H1 (cell line): ENCODE measurements around the gene ANKDD1A. TPM values are rescaled to one million over a fixed set of nuclear protein-coding genes. Genes with fewer than 3 reads are reported as not detected.

Source experiments
- CTCF ChIA-PET: fragments of 300-600 bp; sonication (Branson Sonifier 250); formaldehyde crosslinking; loops from one replicate; lab custom pipeline; 2021; ENCODE audit not compliant: partially characterized antibody; lab: Charles Lee
- POLR2A ChIA-PET: fragments of 300-600 bp; sonication (Branson Sonifier 250); formaldehyde crosslinking; loops from one replicate; lab custom pipeline; 2021; ENCODE audit warnings: inconsistent platforms; ENCODE audit not compliant: partially characterized antibody; lab: Charles Lee
- DNase-seq, 2 experiments: peaks; one replicate each; pipeline versions ENCODE4 v3.0.0 to v3.0.0-alpha.2; 2010 to 2022; ENCODE audit warnings: low spot score in 2 of 2, low read depth in 1 of 2, mixed read lengths in 1 of 2
- FAIRE-seq: peaks from 2 replicates; lab custom pipeline; 2011; peaks lifted over from hg19 to GRCh38; lab: Jason Lieb, UNC
- H2AFZ ChIP-seq: 2 replicates; pipeline ENCODE4 v1.8.1; 2012; ENCODE audit warnings: low read length, inconsistent platforms
- H2AK5ac ChIP-seq: 2 replicates; pipeline ENCODE4 v1.6.1; 2013; ENCODE audit warnings: low read depth, low read length
- H2BK120ac ChIP-seq: replicated peaks from 2 replicates; pipeline ENCODE3; 2013; ENCODE audit warnings: low read depth, low read length, inconsistent platforms
- H2BK12ac ChIP-seq: 2 replicates; pipeline ENCODE4 v1.6.1; 2013; ENCODE audit warnings: low read depth, low read length
- H2BK15ac ChIP-seq: 2 replicates; pipeline ENCODE4 v1.6.1; 2013; ENCODE audit warnings: low read length
- H2BK20ac ChIP-seq: 2 replicates; pipeline ENCODE4 v1.6.1; 2013; ENCODE audit warnings: low read length
- H2BK5ac ChIP-seq: 2 replicates; pipeline ENCODE4 v1.6.1; 2013; ENCODE audit warnings: low read depth, low read length
- H3K14ac ChIP-seq: 2 replicates; pipeline ENCODE4 v1.6.1; 2013; ENCODE audit warnings: inconsistent platforms; ENCODE audit not compliant: insufficient read length
- H3K18ac ChIP-seq: 2 replicates; pipeline ENCODE4 v1.6.1; 2013; ENCODE audit warnings: low read length; ENCODE audit errors: extremely low read depth
- H3K23ac ChIP-seq: 2 replicates; pipeline ENCODE4 v1.6.1; 2013; ENCODE audit warnings: inconsistent platforms; ENCODE audit not compliant: insufficient read length
- H3K23me2 ChIP-seq: 2 replicates; pipeline ENCODE4 v1.6.1; 2013; ENCODE audit warnings: low read depth, low read length
- H3K27ac ChIP-seq: 2 replicates; pipeline ENCODE4 v1.6.1; 2011; ENCODE audit warnings: low read depth, low read length, inconsistent platforms
- H3K27me3 ChIP-seq, 4 experiments: replicated peaks in 1 of 4; 1 replicate in 1 of 4; 2 replicates in 3 of 4; pipeline versions ENCODE4 v1.6.1 to v1.8.1; 2011 to 2013; ENCODE audit warnings: low read length in 3 of 4, mild to moderate bottlenecking in 3 of 4, inconsistent platforms in 2 of 4, mixed read lengths in 2 of 4, moderate library complexity in 1 of 4; ENCODE audit not compliant: control insufficient read depth in 3 of 4, insufficient read depth in 3 of 4; ENCODE audit errors: extremely low read depth in 1 of 4
- H3K36me3 ChIP-seq, 4 experiments: 2 replicates each; pipeline versions ENCODE4 v1.6.1 to v1.8.1; 2011 to 2013; ENCODE audit warnings: mild to moderate bottlenecking in 4 of 4, low read length in 3 of 4, moderate library complexity in 2 of 4, control low read depth in 1 of 4, inconsistent platforms in 1 of 4; ENCODE audit not compliant: insufficient read depth in 4 of 4, control insufficient read depth in 2 of 4
- H3K4ac ChIP-seq: replicated peaks from 2 replicates; pipeline ENCODE3; 2013; ENCODE audit warnings: low read length, low read depth, mixed read lengths, inconsistent platforms; ENCODE audit not compliant: insufficient read length
- H3K4me1 ChIP-seq, 4 experiments: replicated peaks in 1 of 4; 1 replicate in 1 of 4; 2 replicates in 3 of 4; pipeline versions ENCODE4 v1.6.1 to v1.8.1; 2011 to 2013; ENCODE audit warnings: low read length in 3 of 4, inconsistent platforms in 2 of 4, mixed read lengths in 1 of 4; ENCODE audit not compliant: insufficient read depth in 4 of 4, control insufficient read depth in 3 of 4
- H3K4me2 ChIP-seq, 2 experiments: 2 replicates each; pipeline versions ENCODE4 v1.6.1 to v1.8.1; 2011 to 2013; ENCODE audit warnings: low read depth in 2 of 2, low read length in 2 of 2, control low read depth in 1 of 2, inconsistent platforms in 1 of 2, mild to moderate bottlenecking in 1 of 2; ENCODE audit not compliant: insufficient read depth in 1 of 2
- H3K4me3 ChIP-seq, 4 experiments: fragments of 200-600, 300-600 bp in 1 of 4; sonication (generic), shearing (Covaris generic), sonication (Bioruptor Twin) in 1 of 4; 2 replicates each; pipeline versions ENCODE4 v1.5.1 to v1.8.1; 2011 to 2016; ENCODE audit warnings: low read length in 4 of 4, low read depth in 3 of 4, control low read depth in 2 of 4, inconsistent platforms in 2 of 4, mild to moderate bottlenecking in 2 of 4, mixed read lengths in 1 of 4, moderate library complexity in 1 of 4; ENCODE audit not compliant: insufficient read depth in 2 of 4; ENCODE audit errors: extremely low read depth in 1 of 4
- H3K56ac ChIP-seq: replicated peaks from 2 replicates; pipeline ENCODE3; 2013; ENCODE audit warnings: low read depth, mild to moderate bottlenecking, mixed read lengths, low read length, inconsistent platforms; ENCODE audit not compliant: insufficient read length
- H3K79me1 ChIP-seq: 2 replicates; pipeline ENCODE4 v1.6.1; 2013; ENCODE audit warnings: low read depth, low read length, control low read depth
- H3K79me2 ChIP-seq, 2 experiments: 2 replicates each; pipeline versions ENCODE4 v1.6.1 to v1.8.1; 2012 to 2013; ENCODE audit warnings: low read length in 2 of 2, mild to moderate bottlenecking in 2 of 2, inconsistent platforms in 1 of 2; ENCODE audit not compliant: insufficient read depth in 2 of 2, control insufficient read depth in 1 of 2
- H3K9ac ChIP-seq, 4 experiments: replicated peaks in 1 of 4; 1 replicate in 1 of 4; 2 replicates in 3 of 4; pipeline versions ENCODE4 v1.6.1 to v1.8.1; 2011 to 2013; ENCODE audit warnings: low read depth in 3 of 4, low read length in 3 of 4, control low read depth in 2 of 4, mild to moderate bottlenecking in 2 of 4, moderate library complexity in 2 of 4, inconsistent platforms in 1 of 4; ENCODE audit errors: extremely low read depth in 1 of 4
- H3K9me3 ChIP-seq, 2 experiments: 2 replicates each; pipeline versions ENCODE4 v1.6.1 to v1.8.1; 2012 to 2013; ENCODE audit warnings: mild to moderate bottlenecking in 2 of 2, moderate library complexity in 2 of 2, control low read depth in 1 of 2, inconsistent platforms in 1 of 2, low read depth in 1 of 2, low read length in 1 of 2, mixed read lengths in 1 of 2; ENCODE audit not compliant: insufficient read depth in 2 of 2
- H4K20me1 ChIP-seq, 2 experiments: replicated peaks in 1 of 2; 2 replicates each; pipeline versions ENCODE3 to v1.8.1; 2011 to 2013; ENCODE audit warnings: inconsistent platforms in 2 of 2, low read length in 2 of 2, mild to moderate bottlenecking in 1 of 2; ENCODE audit not compliant: insufficient read depth in 2 of 2, control insufficient read depth in 1 of 2
- H4K5ac ChIP-seq: 2 replicates; pipeline ENCODE4 v1.6.1; 2013; ENCODE audit warnings: low read length, low read depth, mixed read lengths, inconsistent platforms; ENCODE audit not compliant: insufficient read length
- H4K8ac ChIP-seq: 2 replicates; pipeline ENCODE4 v1.8.0; 2013; ENCODE audit warnings: mild to moderate bottlenecking, moderate library complexity, low read length, inconsistent platforms; ENCODE audit not compliant: insufficient read depth; ENCODE audit errors: extremely low read depth
- H4K91ac ChIP-seq: replicated peaks from 2 replicates; pipeline ENCODE3; 2013; ENCODE audit warnings: low read length, mixed read lengths, inconsistent platforms; ENCODE audit not compliant: insufficient read length
- CEBPB ChIP-seq: IDR thresholded peaks from 2 replicates; pipeline ENCODE4 v1.6.1; 2012; ENCODE audit warnings: low read depth, low read length
- CHD1 ChIP-seq: IDR thresholded peaks from 2 replicates; pipeline ENCODE4 v1.6.1; 2012; ENCODE audit warnings: low read depth, low read length, improper control_type of control experiment
- JUN ChIP-seq: IDR thresholded peaks from 2 replicates; pipeline ENCODE4 v1.6.1; 2011; ENCODE audit warnings: low read depth, mild to moderate bottlenecking, improper control_type of control experiment, low read length
- JUND ChIP-seq: IDR thresholded peaks from 2 replicates; pipeline ENCODE4 v1.6.1; 2011; ENCODE audit warnings: mild to moderate bottlenecking, improper control_type of control experiment, low read length
- NANOG ChIP-seq: IDR thresholded peaks from 2 replicates; pipeline ENCODE4 v1.6.1; 2011; ENCODE audit warnings: low read length, low read depth, mild to moderate bottlenecking, inconsistent platforms; ENCODE audit not compliant: insufficient read depth, poor library complexity, severe bottlenecking
- NRF1 ChIP-seq: IDR thresholded peaks from 2 replicates; pipeline ENCODE4 v1.6.1; 2011; ENCODE audit warnings: mild to moderate bottlenecking, low read depth, low read length, improper control_type of control experiment
- POU5F1 ChIP-seq: IDR thresholded peaks from 2 replicates; pipeline ENCODE4 v1.6.1; 2011; ENCODE audit warnings: low read depth, mild to moderate bottlenecking, low read length, moderate library complexity
- RFX5 ChIP-seq: IDR thresholded peaks from 2 replicates; pipeline ENCODE4 v1.6.1; 2011; ENCODE audit warnings: low read depth, low read length, improper control_type of control experiment, borderline replicate concordance
- SP1 ChIP-seq: IDR thresholded peaks from 2 replicates; pipeline ENCODE4 v1.6.1; 2011; ENCODE audit warnings: low read depth, low read length
- TAF1 ChIP-seq: IDR thresholded peaks from 2 replicates; pipeline ENCODE4 v1.6.1; 2011; ENCODE audit warnings: mild to moderate bottlenecking, low read depth, low read length
- YY1 ChIP-seq: IDR thresholded peaks from 2 replicates; pipeline ENCODE4 v1.6.1; 2011; ENCODE audit warnings: low read depth, mild to moderate bottlenecking, low read length
- WGBS, 2 experiments: shearing (Covaris generic) in 1 of 2; methylation state at CpG; one replicate each; pipeline versions ENCODE4 v1.1.6 to v1.1.7; 2013 to 2015; ENCODE audit warnings: low lambda C conversion rate in 2 of 2, mixed read lengths in 2 of 2, inconsistent platforms in 1 of 2, low coverage in 1 of 2, missing lambda C conversion rate in 1 of 2; ENCODE audit not compliant: insufficient replicate concordance in 2 of 2, insufficient coverage in 1 of 2, insufficient read length in 1 of 2; ENCODE audit errors: extremely low coverage in 1 of 2, missing lambda C conversion rate in 1 of 2; 5-methylcytosine and 5-hydroxymethylcytosine counted together
- polyA plus RNA-seq, 7 experiments: library from polyadenylated mRNA; depleted of rRNA in 3 of 7; stranded (reverse) in 5 of 7; unstranded in 2 of 7; fragments of >200 nt in 5 of 7; fragments of 200-250 nt in 2 of 7; gene quantifications; 1 replicate in 5 of 7; 2 replicates in 1 of 7; 4 replicates in 1 of 7; pipeline versions ENCODE4 v1.2.1 to v1.2.3, GENCODE V29; 2011 to 2013; ENCODE audit warnings: missing spikeins in 2 of 7, mixed read lengths in 2 of 7
- total RNA-seq: library from RNA; stranded (reverse); fragmentation: NEBNext Ultra II Directional; extraction: Animal tissue kit (Norgen Biotek cat#: 25700); gene quantifications from 2 replicates; pipeline ENCODE4 v1.2.1, GENCODE V29; 2021
- TF ChIP-seq, protein P1 (sequence below): IDR thresholded peaks from 2 replicates; pipeline ENCODE4 v1.6.1; 2012; ENCODE audit warnings: inconsistent platforms

Gene ANKDD1A
- total and polyA plus RNA-seq, 2 of the 8 experiments (the other 6 are each of a cell fraction or from before 2014, with no cell fraction given), result 4.1 to 5.0 TPM

GRCh38 chr15:65004993-65005392 is 93.3 kb downstream of the ANKDD1A start:
- H2BK5ac ChIP-seq, result no peak overlapping the region
- no peak overlapping the region for H2BK120ac ChIP-seq
- no peaks in the 10 kb centered on the region for H3K79me1 ChIP-seq
- H4K5ac ChIP-seq, result no peak overlapping the region
- no peaks in the 10 kb centered on the region for H3K79me2 ChIP-seq
- H3K4me1 ChIP-seq, result 0 out of 7 replicates have a peak, but pooled peaks cover 0 to 3% (median 0%) of the 10 kb centered on the region in 4 experiments
- ChIA-PET CTCF (interaction anchor here (0.6 to 1.5 kb wide), 3 partner anchors 9 to 128 kb away, joined by 3 read pairs; no protein-coding TSS in a partner anchor), POLR2A (interaction anchor here (0.6 to 1.5 kb wide), 5 partner anchors 8 to 423 kb away, joined by 3 to 4 read pairs (median 3); no protein-coding TSS in a partner anchor)
- H3K4me3 ChIP-seq, result no peak overlapping the region
- no peak overlapping the region for H2BK12ac ChIP-seq
- no peaks in the 10 kb centered on the region for H3K9me3 ChIP-seq
- no peaks in the 10 kb centered on the region for H3K23me2 ChIP-seq
- no peak overlapping the region for H2BK15ac ChIP-seq
- H4K20me1 ChIP-seq, result no peaks in the 10 kb centered on the region
- no peak overlapping the region for H2BK20ac ChIP-seq
- H3K56ac ChIP-seq, result no peak overlapping the region
- no peak overlapping the region for H3K4ac ChIP-seq
- 89% methylated on average over 3 of the region's 3 CpGs; no CpG with 5 or more reads in 1 of the 2 experiments for WGBS, 2 experiments
- no peak overlapping the region for H3K18ac ChIP-seq
- H3K36me3 ChIP-seq, result peaks cover 0 to 8% (median 6%) of the 10 kb centered on the region in 4 experiments; a peak in 6 of 8 replicates
- no peak overlapping the region for H3K23ac ChIP-seq
- no peak overlapping the region for H3K27ac ChIP-seq
- no peak overlapping the region for H3K14ac ChIP-seq
- no peak overlapping the region for H4K8ac ChIP-seq
- FAIRE-seq (no peak), DNase-seq (no peak)
- no peak overlapping the region for H2AK5ac ChIP-seq
- no peak overlapping the region for H4K91ac ChIP-seq
- no peaks in the 10 kb centered on the region for H3K27me3 ChIP-seq
- H3K4me2 ChIP-seq, result no peak overlapping the region
- H2AFZ ChIP-seq, result no peak overlapping the region
- no peak overlapping the region for H3K9ac ChIP-seq
- TF ChIP-seq YY1 (no peak), TAF1 (no peak), NANOG (no peak), CHD1 (no peak), JUN (no peak), JUND (no peak), POU5F1 (no peak), RFX5 (no peak), NRF1 (no peak), SP1 (no peak), CEBPB (no peak)
- TF ChIP-seq, protein P1, sequence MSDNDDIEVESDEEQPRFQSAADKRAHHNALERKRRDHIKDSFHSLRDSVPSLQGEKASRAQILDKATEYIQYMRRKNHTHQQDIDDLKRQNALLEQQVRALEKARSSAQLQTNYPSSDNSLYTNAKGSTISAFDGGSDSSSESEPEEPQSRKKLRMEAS, result no peak
